Measurements from ENCODE around the gene SYT1.

- TF ChIP-seq PKNOX1 (IDR thresholded peaks at IDR 0.05) (no peak), BHLHE40 (IDR thresholded peaks at IDR 0.05; ENCODE audit: borderline replicate concordance) (no peak), FOXK2 (IDR thresholded peaks at IDR 0.05) (no peak), L3MBTL2 (conservative IDR thresholded peaks at IDR 0.05) (no peak), FOXM1 (IDR thresholded peaks at IDR 0.05; ENCODE audit: borderline replicate concordance) (no peak), HDGF (IDR thresholded peaks at IDR 0.05; ENCODE audit: borderline replicate concordance) (no peak)
These were observed 621.6 kb downstream of the SYT1 start for GRCh38 chr12:79486154-79486553.
